GM12891 (cell line): ENCODE measurements around the gene VAV2.

ENCODE experiments used
- POLR2A ChIP-seq: IDR thresholded peaks from 2 replicates; pipeline ENCODE4 v1.6.1; 2011; ENCODE audit warnings: low read depth, low read length, control low read depth
- POLR2AphosphoS5 ChIP-seq: IDR thresholded peaks from 2 replicates; pipeline ENCODE4 v1.6.1; 2011; ENCODE audit warnings: low read depth, low read length, control low read depth
- TAF1 ChIP-seq: IDR thresholded peaks from 2 replicates; pipeline ENCODE4 v1.6.1; 2011; ENCODE audit warnings: low read depth, low read length, control low read depth

- TF ChIP-seq POLR2A = no peak
- no peak for TF ChIP-seq POLR2AphosphoS5
- no peak for TF ChIP-seq TAF1
Measured at GRCh38 chr9:133775291-133775690, 216.8 kb downstream of the VAV2 start.
